ENCODE measurements around the gene PEAK1. TPM values are rescaled to one million over a fixed set of nuclear protein-coding genes. Genes with fewer than 3 reads are reported as not detected.
A peak's percentile ranks its signal among the peaks of the same experiment; 100 is the strongest.

PEAK1 gene
- polyA plus RNA-seq, 3 donors from 2014 or later, result 0.77 to 7.2 (median 2.5) TPM

- Mint-ChIP-seq H3K36me3 (peaks cover 3 to 14% (median 3%) of the 10 kb centered on the region in 3 donors), H3K27ac (no peak overlapping the region), H3K4me3 (no peak overlapping the region), H3K27me3 (ENCODE audit: low read depth in 3 of 3) (no peaks in the 10 kb centered on the region), H3K9me3 (no peaks in the 10 kb centered on the region), H3K4me1 (peaks cover 17 to 36% of the 10 kb centered on the region in 2 donors)
- no peak for DNase-seq
Observed at GRCh38 chr15:77454265-77454664, 34.4 kb upstream of the PEAK1 start.

GRCh38 chr15:77446840-77447390 lies 27.0 kb upstream of the PEAK1 start:
- Mint-ChIP-seq H3K9me3 (no peaks in the 10 kb centered on the region), H3K4me1 (peaks cover 18 to 49% of the 10 kb centered on the region in 2 donors), H3K4me3 (no peak overlapping the region), H3K27me3 (ENCODE audit: low read depth in 3 of 3) (no peaks in the 10 kb centered on the region), H3K27ac (no peak overlapping the region), H3K36me3 (peaks cover 3 to 8% (median 3%) of the 10 kb centered on the region in 3 donors)
- DNase-seq, result no peak

- H3K27ac Mint-ChIP-seq, result peak overlapping the region in 2 of 6 donors; percentile 9 to 17
- no peaks in the 10 kb centered on the region for H3K27me3 Mint-ChIP-seq (ENCODE audit: low read depth in 3 of 3)
- H3K36me3 Mint-ChIP-seq, result no peaks in the 10 kb centered on the region
- H3K9me3 Mint-ChIP-seq, result no peaks in the 10 kb centered on the region
- peaks cover 33 to 70% of the 10 kb centered on the region in 2 donors for H3K4me1 Mint-ChIP-seq
- DNase-seq, result peak; percentile 4 to 16 (median 8)
- H3K4me3 Mint-ChIP-seq, result peak overlapping the region in 1 of 5 donors; percentile 9
Observed at GRCh38 chr15:77440378-77440999, 20.6 kb upstream of the PEAK1 start.

GRCh38 chr15:77437264-77437663 lies 17.4 kb upstream of the PEAK1 start:
- H3K36me3 Mint-ChIP-seq, result no peaks in the 10 kb centered on the region
- no peak for DNase-seq
- H3K27me3 Mint-ChIP-seq (ENCODE audit: low read depth in 3 of 3), result no peaks in the 10 kb centered on the region
- H3K4me3 Mint-ChIP-seq, result no peak overlapping the region
- H3K4me1 Mint-ChIP-seq, result peaks cover 30 to 50% of the 10 kb centered on the region in 2 donors
- no peaks in the 10 kb centered on the region for H3K9me3 Mint-ChIP-seq
- H3K27ac Mint-ChIP-seq, result no peak overlapping the region

- no peaks in the 10 kb centered on the region for H3K9me3 Mint-ChIP-seq
- H3K36me3 Mint-ChIP-seq, result no peaks in the 10 kb centered on the region
- no peak overlapping the region for H3K4me3 Mint-ChIP-seq
- no peaks in the 10 kb centered on the region for H3K27me3 Mint-ChIP-seq (ENCODE audit: low read depth in 3 of 3)
- peaks cover 29 to 46% of the 10 kb centered on the region in 2 donors for H3K4me1 Mint-ChIP-seq
- no peak for DNase-seq
- H3K27ac Mint-ChIP-seq, result peak overlapping the region in 1 of 6 donors; percentile 2
Observed at GRCh38 chr15:77436822-77437221, 16.9 kb upstream of the PEAK1 start.

GRCh38 chr15:77430652-77431051 lies 10.7 kb upstream of the PEAK1 start:
- Mint-ChIP-seq H3K4me3 (no peak overlapping the region), H3K36me3 (peaks cover 0 to 5% (median 0%) of the 10 kb centered on the region in 3 donors)

GRCh38 chr15:77430213-77430612 lies 10.3 kb upstream of the PEAK1 start:
- H3K27ac Mint-ChIP-seq, result no peak overlapping the region
- H3K27me3 Mint-ChIP-seq (ENCODE audit: low read depth in 3 of 3), result no peaks in the 10 kb centered on the region
- DNase-seq, result no peak
- no peak overlapping the region for H3K4me3 Mint-ChIP-seq
- H3K9me3 Mint-ChIP-seq, result no peaks in the 10 kb centered on the region
- H3K4me1 Mint-ChIP-seq, result peaks cover 39 to 48% of the 10 kb centered on the region in 2 donors
- peaks cover 0 to 5% (median 0%) of the 10 kb centered on the region in 3 donors for H3K36me3 Mint-ChIP-seq

More at GRCh38 chr15:77430652-77431051, 10.7 kb upstream of the PEAK1 start:
- Mint-ChIP-seq H3K4me1 (peaks cover 35 to 46% of the 10 kb centered on the region in 2 donors), H3K27ac (no peak overlapping the region), H3K9me3 (no peaks in the 10 kb centered on the region), H3K27me3 (ENCODE audit: low read depth in 3 of 3) (no peaks in the 10 kb centered on the region)
- DNase-seq, result no peak

GRCh38 chr15:77426871-77427270 lies 7.0 kb upstream of the PEAK1 start:
- H3K27me3 Mint-ChIP-seq (ENCODE audit: low read depth in 3 of 3), result peaks cover 0 to 3% (median 0%) of the 10 kb centered on the region in 3 donors

GRCh38 chr15:77426377-77426776 lies 6.5 kb upstream of the PEAK1 start:
- H3K4me1 Mint-ChIP-seq, result peaks cover 61 to 84% of the 10 kb centered on the region in 2 donors
- DNase-seq, result no peak
- H3K27ac Mint-ChIP-seq, result peak overlapping the region in 4 of 6 donors; percentile 5 to 81 (median 66)
- H3K4me3 Mint-ChIP-seq, result peak overlapping the region in 4 of 5 donors; percentile 1 to 18 (median 5)
- H3K27me3 Mint-ChIP-seq (ENCODE audit: low read depth in 3 of 3), result peaks cover 0 to 4% (median 0%) of the 10 kb centered on the region in 3 donors
- peaks cover 0 to 5% (median 0%) of the 10 kb centered on the region in 3 donors for H3K36me3 Mint-ChIP-seq
- H3K9me3 Mint-ChIP-seq, result no peaks in the 10 kb centered on the region

More at GRCh38 chr15:77426871-77427270, 7.0 kb upstream of the PEAK1 start:
- peak overlapping the region; percentile 2 to 81 (median 44) for H3K27ac Mint-ChIP-seq
- no peaks in the 10 kb centered on the region for H3K9me3 Mint-ChIP-seq
- H3K4me3 Mint-ChIP-seq, result peak overlapping the region; percentile 1 to 18 (median 3)
- H3K4me1 Mint-ChIP-seq, result peaks cover 56 to 79% of the 10 kb centered on the region in 2 donors
- H3K36me3 Mint-ChIP-seq, result peaks cover 0 to 5% (median 0%) of the 10 kb centered on the region in 3 donors
- no peak for DNase-seq

- Mint-ChIP-seq H3K9me3 (no peaks in the 10 kb centered on the region), H3K36me3 (no peaks in the 10 kb centered on the region), H3K27me3 (ENCODE audit: low read depth in 3 of 3) (peaks cover 9 to 15% (median 10%) of the 10 kb centered on the region in 3 donors), H3K4me3 (no peak overlapping the region), H3K4me1 (peaks cover 63 to 86% of the 10 kb centered on the region in 2 donors), H3K27ac (no peak overlapping the region)
- no peak for DNase-seq
Observed at GRCh38 chr15:77425104-77425503, 5.2 kb upstream of the PEAK1 start.

GRCh38 chr15:77421370-77421700 lies 1.4 kb upstream of the PEAK1 start:
- DNase-seq, result no peak
- H3K9me3 Mint-ChIP-seq, result peaks cover 0 to 2% (median 0%) of the 10 kb centered on the region in 6 donors

GRCh38 chr15:77420610-77421369 lies 886 bp upstream of the PEAK1 start, which contains the start of gene HMG20A:
Gene HMG20A, plus strand, starts transcription at chr15:77420888. Its CDS starts 37,520 bp downstream, at chr15:77458408.
- Mint-ChIP-seq H3K27me3 (ENCODE audit: low read depth in 3 of 3) (peaks cover 10 to 25% (median 13%) of the 10 kb centered on the region in 3 donors), H3K9me3 (peaks cover 0 to 2% (median 0%) of the 10 kb centered on the region in 6 donors), H3K27ac (peak within 1 kb of the TSS; percentile 93 to 99 (median 98)), H3K4me1 (peaks cover 54 to 75% of the 10 kb centered on the region in 2 donors), H3K36me3 (no peaks in the 10 kb centered on the region), H3K4me3 (peak within 1 kb of the TSS; percentile 94 to 99 (median 98))
- peak in 1 of 3 donors; percentile 68 for DNase-seq

More at GRCh38 chr15:77421370-77421700, 1.4 kb upstream of the PEAK1 start:
- Mint-ChIP-seq H3K36me3 (no peaks in the 10 kb centered on the region), H3K27me3 (ENCODE audit: low read depth in 3 of 3) (peaks cover 10 to 25% (median 13%) of the 10 kb centered on the region in 3 donors), H3K27ac (peak overlapping the region; percentile 93 to 99 (median 98)), H3K4me1 (peaks cover 59 to 80% of the 10 kb centered on the region in 2 donors), H3K4me3 (peak overlapping the region; percentile 94 to 99 (median 98))

GRCh38 chr15:77418966-77419835 lies 703 bp downstream of the PEAK1 start:
- Mint-ChIP-seq H3K27me3 (ENCODE audit: low read depth in 3 of 3) (peaks cover 10 to 24% (median 13%) of the 10 kb centered on the region in 3 donors), H3K4me3 (peak overlapping the region; percentile 94 to 98 (median 96)), H3K9me3 (peaks cover 0 to 2% (median 0%) of the 10 kb centered on the region in 6 donors), H3K36me3 (no peaks in the 10 kb centered on the region), H3K27ac (peak overlapping the region; percentile 85 to 97 (median 94)), H3K4me1 (peaks cover 40 to 59% of the 10 kb centered on the region in 2 donors)
- DNase-seq, result peak; percentile 23 to 46 (median 36)

Measured in immature natural killer cell (primary cell).